ENCODE data around the gene TFIP11. TPM values are rescaled to one million over a fixed set of nuclear protein-coding genes. Genes with fewer than 3 reads are reported as not detected.

Gene TFIP11
- total and polyA plus RNA-seq, 2 of the 8 experiments (the other 6 are each of a cell fraction or from before 2014, with no cell fraction given): 18.1 to 28.3 TPM

GRCh38 chr22:26494506-26494905 is 17.8 kb downstream of the TFIP11 start:
- no peak overlapping the region for H3K27ac ChIP-seq (ENCODE audit: low read depth, low read length)
- peaks cover under 1 to 13% of the 10 kb centered on the region in 2 experiments for H4K20me1 ChIP-seq (replicated peaks in 1 of 2; ENCODE audit: control insufficient read depth in 1 of 2, insufficient read depth in 2 of 2, low read length in 2 of 2)
- peaks cover 38 to 80% (median 75%) of the 10 kb centered on the region in 4 experiments for H3K36me3 ChIP-seq (ENCODE audit: control insufficient read depth in 2 of 4, insufficient read depth in 4 of 4, low read length in 3 of 4)
- no peak overlapping the region for H2BK5ac ChIP-seq (ENCODE audit: low read depth, low read length)
- POLR2A ChIA-PET (ENCODE audit: partially characterized antibody): interaction anchor here (0.9 to 3.4 kb wide), 5 partner anchors 9 to 16 kb away, joined by 3 to 27 read pairs (median 4); partner anchors contain the start of genes HPS4 and SRRD
- no peak overlapping the region for H4K5ac ChIP-seq (ENCODE audit: insufficient read length, low read depth, low read length)
- no peak overlapping the region for H2BK20ac ChIP-seq (ENCODE audit: low read length)
- no peak for FAIRE-seq
- H3K23ac ChIP-seq (ENCODE audit: insufficient read length): no peak overlapping the region
- no peaks in the 10 kb centered on the region for H3K79me1 ChIP-seq (ENCODE audit: low read depth, low read length)
- H4K8ac ChIP-seq (ENCODE audit: extremely low read depth, insufficient read depth, low read length): no peak overlapping the region
- no peak overlapping the region for H4K91ac ChIP-seq (replicated peaks; ENCODE audit: insufficient read length, low read length)
- CTCF ChIA-PET (ENCODE audit: partially characterized antibody): interaction anchor here (0.8 kb wide), 1 partner anchor 14 kb away, joined by 3 read pairs; no protein-coding TSS in a partner anchor
- no peak overlapping the region for H3K4me2 ChIP-seq (ENCODE audit: insufficient read depth in 1 of 2, low read depth in 2 of 2, low read length in 2 of 2)
- no peak overlapping the region for H3K4me3 ChIP-seq (ENCODE audit: extremely low read depth in 1 of 4, insufficient read depth in 2 of 4, low read depth in 3 of 4, low read length in 4 of 4)
- H3K27me3 ChIP-seq (replicated peaks in 1 of 4; ENCODE audit: control insufficient read depth in 3 of 4, extremely low read depth in 1 of 4, insufficient read depth in 3 of 4, low read length in 3 of 4): no peaks in the 10 kb centered on the region
- H3K14ac ChIP-seq (ENCODE audit: insufficient read length): no peak overlapping the region
- no peak overlapping the region for H3K9ac ChIP-seq (replicated peaks in 1 of 4; ENCODE audit: extremely low read depth in 1 of 4, low read depth in 3 of 4, low read length in 3 of 4)
- H2BK15ac ChIP-seq (ENCODE audit: low read length): no peak overlapping the region
- no peaks in the 10 kb centered on the region for H3K9me3 ChIP-seq (ENCODE audit: insufficient read depth in 2 of 2, low read depth in 1 of 2, low read length in 1 of 2)
- H2AFZ ChIP-seq (ENCODE audit: low read length): no peak overlapping the region
- no peaks in the 10 kb centered on the region for H3K79me2 ChIP-seq (ENCODE audit: control insufficient read depth in 1 of 2, insufficient read depth in 2 of 2, low read length in 2 of 2)
- H3K4ac ChIP-seq (replicated peaks; ENCODE audit: insufficient read length, low read depth, low read length): no peak overlapping the region
- no peak overlapping the region for H3K18ac ChIP-seq (ENCODE audit: extremely low read depth, low read length)
- no peaks in the 10 kb centered on the region for H3K23me2 ChIP-seq (ENCODE audit: low read depth, low read length)
- no peak overlapping the region for H2AK5ac ChIP-seq (ENCODE audit: low read depth, low read length)
- DNase-seq (ENCODE audit: low read depth in 1 of 2, low spot score in 2 of 2): no peak
- no peak overlapping the region for H2BK12ac ChIP-seq (ENCODE audit: low read depth, low read length)
- H2BK120ac ChIP-seq (replicated peaks; ENCODE audit: low read depth, low read length): no peak overlapping the region
- no peak overlapping the region for H3K56ac ChIP-seq (replicated peaks; ENCODE audit: insufficient read length, low read depth, low read length)
- no peaks in the 10 kb centered on the region for H3K4me1 ChIP-seq (replicated peaks in 1 of 4; ENCODE audit: control insufficient read depth in 3 of 4, insufficient read depth in 4 of 4, low read length in 3 of 4)
- TF ChIP-seq TBP (IDR thresholded peaks at IDR 0.05; ENCODE audit: low read depth, low read length) (no peak), SIX5 (IDR thresholded peaks at IDR 0.05; ENCODE audit: low read depth, low read length) (no peak), EZH2 (IDR thresholded peaks at IDR 0.05; ENCODE audit: low read depth, low read length, severe bottlenecking) (no peak), SUZ12 (IDR thresholded peaks at IDR 0.05; ENCODE audit: low read length) (no peak), GABPA (IDR thresholded peaks at IDR 0.05; ENCODE audit: borderline replicate concordance, insufficient read depth, low read length) (no peak), CBX8 (IDR thresholded peaks at IDR 0.05; ENCODE audit: borderline replicate concordance, low read depth, low read length) (no peak), ASH2L (IDR thresholded peaks at IDR 0.05; ENCODE audit: low read length) (no peak), TEAD4 (IDR thresholded peaks at IDR 0.05; ENCODE audit: low read depth, low read length) (no peak)
